Mesenchymal stem cell (in vitro differentiated cells and primary cell): Measurements from ENCODE around the gene NDST4.
A peak's percentile ranks its signal among the peaks of the same experiment; 100 is the strongest.

Experiments used
- DNase-seq: peaks from one replicate; pipeline ENCODE4 v3.0.0-alpha.2; 2013
- H2AFZ ChIP-seq: one replicate; pipeline ENCODE4 v1.6.1; 2013; ENCODE audit warnings: low read depth, mild to moderate bottlenecking, control low read depth, inconsistent platforms, low read length, moderate library complexity
- H2AK5ac ChIP-seq: 2 replicates; pipeline ENCODE4 v1.6.1; 2013; ENCODE audit warnings: low read length, moderate library complexity, mild to moderate bottlenecking, inconsistent platforms; ENCODE audit not compliant: severe bottlenecking
- H2BK120ac ChIP-seq: one replicate; pipeline ENCODE4 v1.6.1; 2013; ENCODE audit warnings: low read depth, mild to moderate bottlenecking, inconsistent platforms, low read length, moderate library complexity
- H2BK12ac ChIP-seq, 2 experiments: one replicate each; pipeline ENCODE4 v1.6.1; 2013; ENCODE audit warnings: inconsistent platforms in 2 of 2, low read length in 2 of 2, mild to moderate bottlenecking in 2 of 2, moderate library complexity in 2 of 2, control low read depth in 1 of 2
- H2BK15ac ChIP-seq: one replicate; pipeline ENCODE4 v1.6.1; 2013; ENCODE audit warnings: mild to moderate bottlenecking, low read depth, inconsistent platforms; ENCODE audit not compliant: poor library complexity, severe bottlenecking
- H2BK5ac ChIP-seq: 2 replicates; pipeline ENCODE4 v1.6.1; 2013; ENCODE audit warnings: low read depth, mild to moderate bottlenecking, low read length, control low read depth, inconsistent platforms; ENCODE audit not compliant: poor library complexity, severe bottlenecking
- H3K14ac ChIP-seq, 2 experiments: one replicate each; pipeline ENCODE4 v1.6.1; 2013; ENCODE audit warnings: inconsistent platforms in 2 of 2, low read length in 2 of 2, control low read depth in 1 of 2, mild to moderate bottlenecking in 1 of 2, moderate library complexity in 1 of 2
- H3K18ac ChIP-seq, 2 experiments: one replicate each; pipeline ENCODE4 v1.6.1; 2013; ENCODE audit warnings: inconsistent platforms in 2 of 2, low read length in 2 of 2, control low read depth in 1 of 2, low read depth in 1 of 2, mild to moderate bottlenecking in 1 of 2
- H3K23ac ChIP-seq, 2 experiments: one replicate each; pipeline ENCODE4 v1.6.1; 2013; ENCODE audit warnings: inconsistent platforms in 2 of 2, low read length in 2 of 2, mild to moderate bottlenecking in 2 of 2, moderate library complexity in 2 of 2, control low read depth in 1 of 2
- H3K27ac ChIP-seq: 2 replicates; pipeline ENCODE4 v1.5.1; 2013; ENCODE audit warnings: mild to moderate bottlenecking, moderate library complexity, low read length, control low read depth, inconsistent platforms; ENCODE audit not compliant: poor library complexity, severe bottlenecking
- H3K27me3 ChIP-seq, 2 experiments: 2 replicates each; pipeline versions ENCODE4 v1.6.1 to v1.7.0; 2013; ENCODE audit warnings: low read length in 2 of 2, mild to moderate bottlenecking in 2 of 2, moderate library complexity in 2 of 2, control low read depth in 1 of 2, inconsistent platforms in 1 of 2; ENCODE audit not compliant: control insufficient read depth in 1 of 2, insufficient read depth in 1 of 2
- H3K36me3 ChIP-seq, 2 experiments: 2 replicates each; pipeline versions ENCODE4 v1.6.1 to v1.7.0; 2013; ENCODE audit warnings: low read length in 2 of 2, control low read depth in 1 of 2, inconsistent platforms in 1 of 2, low read depth in 1 of 2, mild to moderate bottlenecking in 1 of 2; ENCODE audit not compliant: insufficient read depth in 2 of 2, control insufficient read depth in 1 of 2
- H3K4ac ChIP-seq, 2 experiments: one replicate each; pipeline ENCODE4 v1.6.1; 2013; ENCODE audit warnings: inconsistent platforms in 2 of 2, low read length in 2 of 2, mild to moderate bottlenecking in 2 of 2, moderate library complexity in 2 of 2, control low read depth in 1 of 2, low read depth in 1 of 2
- H3K4me1 ChIP-seq: 2 replicates; pipeline ENCODE4 v1.6.1; 2013; ENCODE audit warnings: low read depth, low read length, control low read depth; ENCODE audit not compliant: control insufficient read depth, insufficient read depth
- H3K4me2 ChIP-seq: 2 replicates; pipeline ENCODE4 v1.6.1; 2013; ENCODE audit warnings: low read length, mild to moderate bottlenecking, inconsistent platforms; ENCODE audit not compliant: poor library complexity, severe bottlenecking
- H3K4me3 ChIP-seq, 2 experiments: 2 replicates each; pipeline versions ENCODE4 v1.5.1 to v1.7.0; 2013; ENCODE audit warnings: low read length in 2 of 2, mild to moderate bottlenecking in 2 of 2, control low read depth in 1 of 2, low read depth in 1 of 2; ENCODE audit not compliant: insufficient read depth in 1 of 2
- H3K79me1 ChIP-seq: replicated peaks from 2 replicates; pipeline ENCODE4 v1.6.1; 2013; ENCODE audit warnings: mild to moderate bottlenecking, control low read depth, low read length, inconsistent platforms; ENCODE audit not compliant: poor library complexity, severe bottlenecking
- H3K9ac ChIP-seq: 2 replicates; pipeline ENCODE4 v1.7.0; 2013; ENCODE audit warnings: mild to moderate bottlenecking, low read length, moderate library complexity
- H3K9me3 ChIP-seq: 2 replicates; pipeline ENCODE4 v1.7.0; 2013; ENCODE audit warnings: mild to moderate bottlenecking, low read length; ENCODE audit not compliant: control insufficient read depth
- H4K8ac ChIP-seq: one replicate; pipeline ENCODE4 v1.6.1; 2013; ENCODE audit warnings: inconsistent platforms, mild to moderate bottlenecking, low read length, moderate library complexity
- H4K91ac ChIP-seq: one replicate; pipeline ENCODE4 v1.6.1; 2013; ENCODE audit warnings: mild to moderate bottlenecking, low read length, inconsistent platforms
- WGBS: methylation state at CpG from one replicate; pipeline ENCODE4 v1.1.7; 2013; ENCODE audit warnings: mixed read lengths; 5-methylcytosine and 5-hydroxymethylcytosine counted together

NDST4 gene

GRCh38 chr4:114857831-114858230 is 255.6 kb downstream of the NDST4 start:
- H3K36me3 ChIP-seq, result no peaks in the 10 kb centered on the region
- 31% methylated on average over 1 of the region's 1 CpG for whole genome bisulfite sequencing

GRCh38 chr4:114839986-114840385 is 273.4 kb downstream of the NDST4 start:
- 93% methylated on average over 1 of the region's 1 CpG for WGBS
- Histone ChIP-seq H3K14ac (no peak overlapping the region), H2BK120ac (no peak overlapping the region), H2AK5ac (no peak overlapping the region), H2AFZ (no peak overlapping the region), H3K18ac (no peak overlapping the region), H3K4ac (no peak overlapping the region), H4K8ac (no peak overlapping the region), H4K91ac (no peak overlapping the region), H3K4me3 (no peak overlapping the region), H3K27ac (no peak overlapping the region), H3K9ac (no peak overlapping the region), H2BK12ac (no peak overlapping the region), H3K4me2 (no peak overlapping the region), H3K79me1 (no peaks in the 10 kb centered on the region), H3K36me3 (no peaks in the 10 kb centered on the region), H2BK15ac (no peak overlapping the region), H3K4me1 (no peaks in the 10 kb centered on the region), H3K27me3 (no peaks in the 10 kb centered on the region), H3K23ac (no peak overlapping the region), H2BK5ac (no peak overlapping the region), H3K9me3 (no peaks in the 10 kb centered on the region)
- DNase-seq, result no peak

More at GRCh38 chr4:114857831-114858230, 255.6 kb downstream of the NDST4 start:
- no peak overlapping the region for H3K14ac ChIP-seq
- no peak overlapping the region for H4K8ac ChIP-seq
- H3K79me1 ChIP-seq, result no peaks in the 10 kb centered on the region
- H4K91ac ChIP-seq, result no peak overlapping the region
- H3K27ac ChIP-seq, result no peak overlapping the region
- no peaks in the 10 kb centered on the region for H3K4me1 ChIP-seq
- no peaks in the 10 kb centered on the region for H3K9me3 ChIP-seq
- H2BK12ac ChIP-seq, result no peak overlapping the region
- no peak overlapping the region for H3K9ac ChIP-seq
- no peak overlapping the region for H3K4me2 ChIP-seq
- H3K4ac ChIP-seq, result no peak overlapping the region
- no peak overlapping the region for H2BK5ac ChIP-seq
- H2BK15ac ChIP-seq, result no peak overlapping the region
- H3K23ac ChIP-seq, result no peak overlapping the region
- peak overlapping the region; percentile 24 for H2AFZ ChIP-seq
- no peaks in the 10 kb centered on the region for H3K27me3 ChIP-seq
- no peak overlapping the region for H2AK5ac ChIP-seq
- no peak overlapping the region for H3K4me3 ChIP-seq
- no peak overlapping the region for H3K18ac ChIP-seq
- DNase-seq, result no peak
- no peak overlapping the region for H2BK120ac ChIP-seq

GRCh38 chr4:114830628-114831027 is 282.8 kb downstream of the NDST4 start:
- Histone ChIP-seq H3K18ac (no peak overlapping the region), H2BK120ac (no peak overlapping the region), H3K27ac (no peak overlapping the region), H3K36me3 (no peaks in the 10 kb centered on the region), H4K91ac (no peak overlapping the region), H3K9me3 (no peaks in the 10 kb centered on the region), H3K4me1 (no peaks in the 10 kb centered on the region), H2BK15ac (no peak overlapping the region), H3K23ac (no peak overlapping the region), H3K4me3 (no peak overlapping the region), H3K4ac (no peak overlapping the region), H2AK5ac (no peak overlapping the region), H4K8ac (no peak overlapping the region), H3K79me1 (no peaks in the 10 kb centered on the region), H2BK12ac (no peak overlapping the region), H3K14ac (no peak overlapping the region), H3K4me2 (no peak overlapping the region), H3K9ac (no peak overlapping the region), H3K27me3 (no peaks in the 10 kb centered on the region), H2BK5ac (no peak overlapping the region), H2AFZ (no peak overlapping the region)
- 94% methylated on average over 2 of the region's 2 CpGs for WGBS
- no peak for DNase-seq

- no peak overlapping the region for H2BK120ac ChIP-seq
- H3K9me3 ChIP-seq, result no peaks in the 10 kb centered on the region
- no peak overlapping the region for H2BK15ac ChIP-seq
- H4K91ac ChIP-seq, result no peak overlapping the region
- H2AFZ ChIP-seq, result no peak overlapping the region
- no peak overlapping the region for H3K14ac ChIP-seq
- H3K4me2 ChIP-seq, result no peak overlapping the region
- H4K8ac ChIP-seq, result no peak overlapping the region
- no peaks in the 10 kb centered on the region for H3K36me3 ChIP-seq
- no peak for DNase-seq
- WGBS, result 78% methylated on average over 3 of the region's 5 CpGs
- no peak overlapping the region for H3K23ac ChIP-seq
- no peak overlapping the region for H3K9ac ChIP-seq
- no peaks in the 10 kb centered on the region for H3K27me3 ChIP-seq
- H3K4me1 ChIP-seq, result no peaks in the 10 kb centered on the region
- H3K18ac ChIP-seq, result no peak overlapping the region
- H2BK12ac ChIP-seq, result no peak overlapping the region
- H3K4ac ChIP-seq, result no peak overlapping the region
- H3K79me1 ChIP-seq, result no peaks in the 10 kb centered on the region
- no peak overlapping the region for H3K4me3 ChIP-seq
- H2BK5ac ChIP-seq, result no peak overlapping the region
- no peak overlapping the region for H3K27ac ChIP-seq
- no peak overlapping the region for H2AK5ac ChIP-seq
These were observed 285.8 kb downstream of the NDST4 start for GRCh38 chr4:114827651-114828050.
